NCI-H1417 (cell line): ENCODE data around the gene ABCD1.
A peak's percentile ranks its signal among the peaks of the same experiment; 100 is the strongest.

ENCODE experiments used
- DNase-seq, 3 experiments: peaks; one replicate each; lab custom pipeline; 2025; lab: John Stamatoyannopoulos, UW

ABCD1 gene

DNA sequence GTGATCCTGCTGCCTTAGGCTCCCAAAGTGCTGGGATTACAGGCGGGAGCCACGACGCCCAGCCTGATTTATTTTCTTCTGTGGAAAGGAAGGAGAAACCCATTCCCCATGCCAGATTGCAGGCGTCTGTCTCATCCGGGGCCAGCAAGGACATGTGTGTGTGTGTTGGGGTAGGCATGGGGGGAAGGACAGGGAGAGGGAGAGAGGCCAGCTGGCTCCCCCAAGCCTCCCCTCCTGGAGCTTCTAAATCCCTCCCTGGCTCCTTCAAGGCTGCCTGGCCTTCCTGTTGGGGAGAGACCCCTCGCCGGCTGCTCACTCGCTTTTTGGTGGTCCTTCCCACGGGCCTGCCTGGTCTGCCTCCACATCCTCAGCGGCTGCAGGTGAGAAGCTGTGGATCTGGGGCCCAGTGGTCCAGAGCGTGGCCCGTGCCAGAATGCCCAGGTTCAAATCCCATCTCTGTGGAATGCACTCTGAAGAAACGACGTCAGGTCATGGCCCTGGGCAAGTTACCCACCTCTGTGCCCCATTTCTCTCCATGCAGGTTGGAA is 38.0 kb downstream of the ABCD1 start:
- DNase-seq = no peak

DNA sequence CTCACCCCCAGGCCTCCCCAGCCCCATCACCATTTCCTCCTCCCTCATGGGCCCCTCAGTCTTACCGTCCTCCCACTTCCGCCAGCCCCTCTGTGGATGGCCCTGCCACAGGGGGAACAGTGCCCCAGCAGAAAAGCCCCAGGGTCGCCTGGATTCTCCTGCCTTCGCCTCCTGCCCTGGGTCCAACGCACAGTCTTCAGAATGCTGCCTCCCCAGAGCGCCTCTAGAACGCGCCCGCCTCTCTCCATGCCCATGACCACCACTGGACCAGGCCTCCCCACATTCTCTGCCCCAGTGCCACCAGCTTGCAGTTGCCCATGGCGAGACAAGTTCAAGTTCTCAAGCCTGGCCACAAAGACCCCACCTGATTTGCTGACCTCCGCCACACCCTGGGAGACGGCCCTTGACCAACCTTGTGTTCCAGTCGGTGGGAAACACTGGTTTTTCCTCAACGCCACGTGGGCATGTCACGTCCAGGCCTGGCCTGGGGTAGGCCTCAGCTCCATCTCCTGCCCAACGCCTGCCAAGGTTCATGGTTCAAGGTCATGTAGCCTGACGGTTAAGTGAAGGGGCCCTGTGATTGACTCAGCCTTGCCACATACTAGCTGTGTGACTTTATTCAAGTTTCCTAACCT is 38.8 kb downstream of the ABCD1 start:
- no peak for DNase-seq

DNA sequence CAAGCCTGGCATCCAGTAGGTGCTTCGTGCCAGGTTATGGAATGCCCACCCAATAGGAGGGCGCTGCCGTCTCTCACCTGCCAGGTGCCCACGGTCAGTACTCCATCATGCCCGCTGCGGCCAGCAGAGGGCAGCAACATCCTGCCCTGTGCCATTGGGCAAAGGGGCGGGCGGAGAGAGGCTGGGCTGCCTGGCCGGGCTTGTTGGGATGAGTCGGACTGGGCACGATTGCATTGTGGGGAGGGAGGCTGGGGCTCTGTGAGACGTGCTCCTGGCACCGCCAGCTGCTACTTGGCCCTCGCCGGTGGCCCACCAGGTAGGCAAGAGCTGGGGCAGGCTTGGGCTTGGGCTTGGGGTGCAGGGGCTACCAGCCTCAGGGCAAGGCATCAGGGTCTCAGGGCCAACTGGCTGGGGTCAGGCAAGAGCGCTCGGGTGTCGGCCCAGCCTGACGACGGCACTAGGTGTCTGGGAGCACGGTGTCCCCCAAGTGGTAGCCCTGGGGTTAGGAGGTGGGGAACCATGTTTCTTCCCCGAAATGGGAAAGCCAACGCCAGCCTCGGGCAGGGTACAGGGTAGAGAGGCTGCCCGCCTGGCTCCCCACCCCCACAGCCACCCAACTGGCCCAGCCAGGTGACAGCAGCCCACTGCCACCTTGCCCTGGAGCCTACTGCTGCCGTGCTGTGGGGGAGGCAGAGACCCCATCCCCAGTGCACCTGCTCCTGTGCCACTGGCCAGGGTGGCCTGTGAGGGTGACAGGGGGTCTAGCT is 39.5 kb downstream of the ABCD1 start, which contains the start of gene PLXNB3:
Gene PLXNB3 (plus strand): TSS at position 261 of the 767 bp plus-strand sequence. CDS start 1,287 bp downstream, outside the sequence.
- peak; percentile 73 to 92 (median 86) for DNase-seq

DNA sequence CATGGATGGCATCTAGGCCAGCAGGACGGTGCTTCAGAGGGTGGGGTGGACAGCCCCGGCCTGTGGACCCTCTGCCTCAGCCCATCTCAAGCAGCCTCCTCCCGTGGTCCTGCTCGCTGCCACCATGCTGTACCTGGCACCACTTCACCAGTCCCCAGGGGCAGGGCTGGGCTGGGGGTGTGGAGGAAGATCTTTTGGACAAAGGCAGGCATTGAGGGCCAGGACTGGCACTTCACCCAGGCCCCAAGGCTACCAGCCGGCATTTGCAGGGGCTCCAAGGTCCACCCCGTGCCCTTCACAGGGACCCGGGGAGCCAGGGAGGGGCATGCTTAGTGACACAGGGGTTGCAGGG is 40.1 kb downstream of the ABCD1 start:
- DNase-seq = no peak

DNA sequence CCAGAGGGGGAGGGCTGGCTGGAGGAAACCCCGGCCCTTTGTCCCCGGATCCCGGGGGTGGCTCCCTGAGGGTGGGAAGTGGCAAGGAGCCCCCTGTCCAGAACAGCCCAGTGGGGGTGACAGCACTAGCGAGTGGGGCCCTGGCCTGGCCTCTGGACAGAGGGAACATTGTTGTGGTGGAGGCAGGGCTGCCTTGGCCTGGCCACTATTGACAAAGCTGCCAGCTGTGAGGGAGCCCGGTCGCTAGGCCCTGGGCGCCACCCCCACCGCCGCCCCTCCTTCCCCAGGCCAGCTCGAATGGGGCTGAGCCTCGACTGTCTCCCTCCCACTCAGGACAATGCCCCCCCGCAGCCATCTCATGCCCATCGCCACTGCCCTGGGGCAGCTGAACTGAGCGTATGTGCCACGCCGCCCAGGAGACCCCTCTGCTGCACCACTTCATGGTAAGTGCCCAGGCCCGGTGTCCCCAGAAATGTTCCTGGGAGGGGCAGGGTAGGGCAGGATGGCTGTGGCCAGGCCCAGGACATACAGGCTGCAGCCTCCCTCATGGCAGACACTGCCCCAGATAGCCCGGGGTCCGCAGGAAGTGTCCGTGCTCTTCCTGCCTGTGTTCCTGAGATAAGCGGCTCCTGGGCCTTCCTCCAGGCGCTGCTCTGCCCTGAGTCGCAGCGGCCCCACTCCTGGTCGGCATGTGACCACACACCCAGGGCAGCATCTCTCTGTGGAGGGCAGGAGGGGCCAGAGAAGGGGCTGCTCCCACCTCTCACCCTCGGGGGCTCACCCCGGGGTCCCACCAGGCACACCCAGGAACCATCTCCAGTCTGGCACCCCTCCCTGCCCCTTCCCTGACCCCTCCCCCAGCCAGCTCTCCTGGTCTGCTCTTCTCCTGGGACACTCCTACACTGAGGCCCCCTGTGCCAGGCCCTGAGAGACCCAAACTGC is 40.8 kb downstream of the ABCD1 start:
- DNase-seq = no peak

DNA sequence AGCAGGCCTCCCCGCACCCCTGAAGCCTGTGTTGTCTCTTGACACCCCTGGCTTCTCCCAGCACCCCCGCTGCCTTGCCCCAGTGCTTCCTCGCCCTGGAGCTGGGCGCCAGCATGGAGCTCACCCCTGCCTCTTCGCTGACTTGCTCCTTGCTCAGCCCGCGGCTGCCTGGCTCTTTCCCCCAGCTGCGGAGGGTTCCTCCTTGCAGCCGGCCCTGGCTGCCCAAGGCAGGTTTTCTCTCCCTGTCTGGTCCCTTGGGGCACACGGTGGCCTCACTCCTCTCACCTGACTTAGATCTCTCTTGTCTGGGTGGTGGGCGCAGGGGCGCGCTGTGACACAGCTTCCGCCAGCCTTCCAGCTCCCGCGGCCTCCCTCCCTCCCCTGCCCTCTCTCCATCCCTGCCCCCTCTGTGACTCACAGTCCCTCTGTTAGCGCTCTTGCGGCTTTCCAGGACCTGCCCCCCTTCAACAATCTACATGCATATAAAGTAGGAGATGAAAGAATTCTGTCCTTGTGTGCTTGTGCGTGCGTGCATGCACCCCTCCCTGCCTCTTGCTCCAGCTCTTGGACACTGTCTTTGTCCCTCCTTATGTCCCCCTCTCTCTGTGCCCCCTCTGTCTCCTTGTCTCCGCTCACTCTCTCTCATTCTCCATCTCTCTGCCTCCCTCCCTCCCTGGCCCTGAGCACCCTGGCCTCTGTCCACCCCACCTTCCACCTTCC is 41.6 kb downstream of the ABCD1 start:
- DNase-seq = peak in 2 of 3 experiments; percentile 32 to 58

DNA sequence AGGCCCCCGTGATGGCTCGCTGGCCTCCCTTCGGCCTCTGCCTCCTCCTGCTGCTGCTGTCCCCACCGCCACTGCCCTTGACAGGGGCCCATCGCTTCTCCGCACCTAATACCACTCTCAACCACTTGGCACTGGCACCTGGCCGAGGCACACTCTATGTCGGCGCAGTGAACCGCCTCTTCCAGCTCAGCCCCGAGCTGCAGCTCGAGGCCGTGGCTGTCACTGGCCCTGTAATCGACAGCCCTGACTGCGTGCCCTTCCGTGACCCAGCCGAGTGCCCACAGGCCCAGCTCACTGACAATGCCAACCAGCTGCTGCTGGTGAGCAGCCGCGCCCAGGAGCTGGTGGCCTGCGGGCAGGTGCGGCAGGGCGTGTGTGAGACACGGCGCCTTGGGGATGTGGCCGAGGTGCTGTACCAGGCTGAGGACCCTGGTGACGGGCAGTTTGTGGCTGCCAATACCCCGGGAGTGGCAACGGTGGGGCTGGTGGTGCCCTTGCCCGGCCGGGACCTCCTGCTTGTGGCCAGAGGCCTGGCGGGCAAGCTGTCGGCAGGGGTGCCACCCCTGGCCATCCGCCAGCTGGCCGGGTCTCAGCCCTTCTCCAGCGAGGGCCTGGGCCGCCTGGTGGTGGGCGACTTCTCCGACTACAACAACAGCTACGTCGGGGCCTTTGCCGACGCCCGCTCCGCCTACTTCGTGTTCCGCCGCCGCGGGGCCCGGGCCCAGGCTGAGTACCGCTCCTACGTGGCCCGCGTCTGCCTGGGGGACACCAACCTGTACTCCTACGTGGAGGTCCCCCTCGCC is 42.4 kb downstream of the ABCD1 start:
- DNase-seq = peak in 1 of 3 experiments; percentile 43

DNA sequence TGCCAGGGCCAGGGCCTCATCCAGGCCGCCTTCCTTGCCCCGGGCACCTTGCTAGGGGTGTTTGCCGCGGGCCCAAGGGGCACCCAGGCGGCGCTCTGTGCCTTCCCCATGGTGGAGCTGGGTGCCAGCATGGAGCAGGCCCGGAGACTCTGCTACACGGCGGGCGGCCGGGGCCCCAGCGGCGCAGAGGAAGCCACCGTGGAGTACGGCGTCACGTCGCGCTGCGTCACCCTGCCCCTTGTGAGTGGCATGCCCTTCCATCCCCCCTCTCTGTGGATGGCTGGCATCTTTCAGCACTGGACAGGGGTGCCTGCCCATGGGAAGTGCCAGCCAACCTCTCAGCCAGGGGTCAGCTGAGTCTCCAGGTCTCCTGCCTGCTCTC is 43.0 kb downstream of the ABCD1 start:
- no peak for DNase-seq

DNA sequence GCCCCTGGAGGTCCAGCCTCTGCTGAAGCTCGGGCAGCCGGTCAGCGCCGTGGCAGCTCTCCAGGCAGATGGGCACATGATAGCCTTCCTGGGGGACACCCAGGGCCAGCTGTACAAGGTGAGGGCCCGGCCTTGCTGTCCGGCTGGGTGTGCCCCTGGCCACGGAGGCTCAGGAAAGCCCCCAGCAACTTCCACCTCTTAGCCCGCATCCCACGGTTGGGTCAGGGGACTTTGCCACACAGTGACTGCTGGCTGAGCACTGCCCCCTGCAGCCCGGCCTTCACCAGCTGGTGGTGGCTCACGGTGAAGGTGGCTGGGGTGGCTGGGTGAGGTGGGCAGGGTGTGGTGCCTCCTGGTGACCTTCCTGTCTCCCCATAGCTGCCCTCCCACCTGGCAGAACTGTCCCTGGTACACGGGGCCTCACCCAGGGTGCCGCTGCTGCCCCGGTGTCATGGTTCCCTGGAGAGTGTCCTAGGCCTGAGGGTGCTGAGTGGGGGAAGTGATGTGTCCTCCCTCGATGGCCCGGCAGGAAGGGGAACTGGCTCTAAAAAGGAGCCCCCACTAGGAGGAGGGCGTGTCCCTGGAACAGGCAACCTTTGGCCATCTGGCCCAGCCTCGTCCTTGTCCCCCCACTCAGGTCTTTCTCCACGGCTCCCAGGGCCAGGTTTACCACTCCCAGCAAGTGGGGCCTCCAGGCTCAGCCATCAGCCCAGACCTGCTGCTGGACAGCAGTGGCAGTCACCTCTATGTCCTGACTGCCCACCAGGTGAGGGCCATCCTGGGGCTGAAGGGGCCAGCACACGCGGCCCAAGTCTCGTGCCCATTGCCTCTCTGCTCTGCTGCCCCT is 43.9 kb downstream of the ABCD1 start:
- DNase-seq = no peak

DNA sequence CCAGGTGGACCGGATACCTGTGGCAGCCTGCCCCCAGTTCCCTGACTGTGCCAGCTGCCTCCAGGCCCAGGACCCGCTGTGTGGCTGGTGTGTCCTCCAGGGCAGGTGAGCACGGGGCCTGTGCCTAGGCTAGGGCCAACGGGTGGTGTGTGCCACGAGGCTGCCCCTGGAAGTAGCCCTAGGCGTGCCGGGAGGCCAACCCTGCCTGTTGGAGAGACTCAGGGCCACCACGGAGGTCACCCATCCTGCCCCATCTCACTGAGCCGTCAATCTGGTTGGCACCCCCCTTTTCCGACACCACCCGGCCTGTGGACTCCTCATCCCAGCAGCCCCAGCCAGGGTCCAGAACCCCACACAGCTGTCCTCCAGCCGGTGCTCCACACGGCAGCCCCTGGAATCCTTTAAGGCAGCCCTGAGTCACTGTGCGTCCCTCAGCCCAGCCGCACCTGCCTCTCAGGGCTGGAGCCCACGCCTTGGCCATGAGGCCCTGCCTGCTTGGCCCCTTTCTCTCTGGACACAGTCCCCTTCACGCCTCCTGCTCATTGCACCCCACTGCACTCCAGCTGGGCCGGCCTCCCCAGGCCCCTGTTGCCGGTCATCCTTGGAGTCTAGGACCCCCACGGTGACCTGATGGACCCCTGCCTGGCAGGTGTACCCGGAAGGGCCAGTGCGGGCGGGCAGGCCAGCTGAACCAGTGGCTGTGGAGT is 44.7 kb downstream of the ABCD1 start:
- no peak for DNase-seq

DNA sequence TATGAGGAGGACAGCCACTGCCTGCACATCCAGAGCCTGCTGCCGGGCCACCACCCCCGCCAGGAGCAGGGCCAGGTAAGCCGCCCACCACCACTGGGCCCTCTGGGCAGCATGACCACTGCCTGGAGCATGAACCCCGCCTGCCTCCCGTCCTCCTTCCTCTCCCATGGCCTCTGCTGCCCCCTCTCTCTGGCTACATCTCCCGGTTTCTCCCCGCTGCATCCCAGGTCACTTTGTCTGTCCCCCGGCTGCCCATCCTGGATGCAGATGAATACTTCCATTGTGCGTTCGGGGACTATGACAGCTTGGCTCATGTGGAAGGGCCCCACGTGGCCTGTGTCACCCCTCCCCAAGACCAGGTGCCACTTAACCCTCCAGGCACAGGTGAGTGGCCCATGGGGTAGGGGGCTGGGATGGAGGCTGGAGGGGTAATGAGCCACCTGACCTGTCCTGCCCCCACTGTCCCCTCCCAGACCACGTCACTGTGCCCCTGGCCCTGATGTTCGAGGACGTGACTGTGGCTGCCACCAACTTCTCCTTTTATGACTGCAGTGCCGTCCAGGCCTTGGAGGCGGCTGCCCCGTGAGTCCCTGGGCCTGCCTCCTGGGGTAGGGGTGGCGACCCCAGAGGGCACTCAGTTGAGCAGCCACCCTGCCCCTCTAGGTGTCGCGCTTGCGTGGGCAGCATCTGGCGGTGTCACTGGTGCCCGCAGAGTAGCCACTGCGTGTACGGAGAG is 45.4 kb downstream of the ABCD1 start:
- no peak for DNase-seq

DNA sequence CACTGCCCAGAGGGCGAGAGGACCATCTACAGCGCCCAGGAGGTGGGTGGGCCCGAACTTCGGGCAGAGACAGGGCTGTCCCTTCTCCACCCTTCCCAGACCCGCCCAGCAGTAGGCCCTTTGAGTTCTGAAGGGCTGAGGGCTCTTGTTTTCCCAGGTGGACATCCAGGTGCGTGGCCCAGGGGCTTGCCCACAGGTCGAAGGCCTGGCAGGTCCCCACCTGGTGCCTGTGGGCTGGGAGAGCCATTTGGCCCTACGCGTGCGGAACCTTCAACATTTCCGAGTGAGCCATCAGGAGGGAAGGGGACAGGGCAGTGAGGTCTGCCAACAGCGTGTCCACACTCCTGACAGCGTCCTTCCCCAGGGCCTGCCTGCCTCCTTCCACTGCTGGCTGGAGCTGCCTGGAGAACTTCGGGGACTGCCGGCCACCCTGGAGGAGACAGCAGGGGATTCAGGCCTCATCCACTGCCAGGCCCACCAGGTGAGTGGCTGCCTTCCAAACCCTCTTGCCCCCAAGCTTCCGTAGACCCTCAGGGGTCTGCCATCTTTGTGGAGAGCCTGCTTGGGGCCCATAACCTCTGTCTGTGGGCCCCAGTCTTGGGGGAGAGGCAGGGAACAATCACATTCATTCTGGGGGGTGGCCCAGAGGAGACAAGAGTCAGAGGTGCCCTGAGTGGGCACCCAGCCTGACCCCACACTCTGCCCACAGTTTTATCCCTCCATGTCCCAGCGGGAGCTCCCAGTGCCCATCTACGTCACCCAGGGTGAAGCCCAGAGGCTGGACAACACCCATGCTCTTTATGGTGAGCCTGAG is 46.2 kb downstream of the ABCD1 start:
- DNase-seq = no peak

DNA sequence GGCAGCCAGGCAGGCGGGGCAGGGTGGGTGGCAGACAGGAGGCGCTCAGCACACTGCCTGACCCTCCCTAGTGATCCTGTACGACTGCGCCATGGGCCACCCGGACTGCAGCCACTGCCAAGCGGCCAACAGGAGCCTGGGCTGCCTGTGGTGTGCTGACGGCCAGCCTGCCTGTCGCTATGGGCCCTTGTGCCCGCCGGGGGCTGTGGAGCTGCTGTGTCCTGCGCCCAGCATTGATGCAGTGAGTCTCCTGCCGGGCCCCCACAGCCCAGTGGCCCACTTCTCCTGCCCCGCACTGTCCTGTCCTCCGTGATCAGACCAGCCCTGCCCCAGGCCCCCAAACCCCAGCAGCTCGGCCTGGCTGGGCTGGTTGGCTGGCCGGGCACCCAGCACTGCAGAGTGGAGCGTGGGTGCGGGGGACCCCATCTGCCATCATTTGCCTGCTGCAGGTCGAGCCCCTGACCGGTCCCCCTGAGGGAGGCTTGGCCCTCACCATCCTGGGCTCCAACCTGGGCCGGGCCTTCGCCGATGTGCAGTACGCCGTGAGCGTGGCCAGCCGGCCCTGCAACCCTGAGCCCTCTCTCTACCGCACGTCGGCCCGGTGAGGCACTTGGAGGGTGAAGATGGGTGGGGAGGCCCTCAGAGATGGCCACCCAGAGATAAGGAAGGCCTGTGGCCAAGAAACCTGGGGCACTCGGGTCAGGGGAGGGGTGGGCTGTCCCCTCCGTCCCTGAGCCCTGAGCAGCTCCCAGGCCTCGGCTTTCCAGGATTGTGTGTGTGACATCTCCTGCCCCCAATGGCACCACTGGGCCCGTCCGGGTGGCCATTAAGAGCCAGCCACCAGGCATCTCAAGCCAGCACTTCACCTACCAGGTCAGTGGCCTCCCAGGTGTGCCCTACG is 47.0 kb downstream of the ABCD1 start:
- no peak for DNase-seq

DNA sequence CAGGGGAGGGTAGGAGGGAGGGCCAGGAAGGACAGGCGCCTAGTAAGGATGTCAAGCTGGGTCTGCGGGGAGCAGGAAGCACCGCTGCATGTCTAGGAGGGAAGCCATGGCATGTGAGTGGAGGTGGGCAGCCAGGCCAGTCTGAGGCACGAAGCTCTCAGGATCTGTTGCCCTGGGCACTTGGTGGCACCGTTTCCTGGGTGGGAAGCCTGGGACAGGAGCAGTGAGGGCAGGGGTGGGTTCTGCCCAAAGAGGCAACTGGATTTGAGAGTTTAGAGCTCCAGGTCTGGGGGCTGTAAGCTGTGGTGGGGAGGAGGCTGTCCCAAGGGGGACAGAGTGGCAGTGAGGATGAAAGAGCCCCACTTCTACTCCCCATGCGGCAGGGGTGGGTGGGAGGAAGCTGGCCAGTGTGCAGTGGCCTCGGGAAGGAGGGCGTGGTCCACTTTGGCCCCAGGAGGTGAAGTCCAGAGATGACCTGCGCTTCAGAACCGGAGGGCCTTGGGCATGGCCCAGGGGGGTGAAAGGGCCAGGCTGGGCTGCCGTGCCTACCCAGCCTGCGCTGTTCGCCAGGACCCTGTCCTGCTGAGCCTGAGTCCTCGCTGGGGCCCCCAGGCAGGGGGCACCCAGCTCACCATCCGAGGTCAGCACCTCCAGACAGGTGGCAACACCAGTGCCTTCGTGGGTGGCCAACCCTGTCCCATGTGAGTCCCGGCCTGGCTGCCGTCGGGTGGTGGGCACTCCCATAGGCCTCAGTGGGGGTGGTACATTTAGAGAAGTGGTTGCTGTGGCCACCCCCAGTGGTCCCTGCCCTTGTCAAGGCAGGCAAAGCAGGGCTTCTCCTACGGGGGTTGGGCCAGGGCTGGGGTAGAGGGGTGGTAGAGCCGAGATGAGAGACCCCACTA is 47.9 kb downstream of the ABCD1 start:
- DNase-seq = no peak

DNA sequence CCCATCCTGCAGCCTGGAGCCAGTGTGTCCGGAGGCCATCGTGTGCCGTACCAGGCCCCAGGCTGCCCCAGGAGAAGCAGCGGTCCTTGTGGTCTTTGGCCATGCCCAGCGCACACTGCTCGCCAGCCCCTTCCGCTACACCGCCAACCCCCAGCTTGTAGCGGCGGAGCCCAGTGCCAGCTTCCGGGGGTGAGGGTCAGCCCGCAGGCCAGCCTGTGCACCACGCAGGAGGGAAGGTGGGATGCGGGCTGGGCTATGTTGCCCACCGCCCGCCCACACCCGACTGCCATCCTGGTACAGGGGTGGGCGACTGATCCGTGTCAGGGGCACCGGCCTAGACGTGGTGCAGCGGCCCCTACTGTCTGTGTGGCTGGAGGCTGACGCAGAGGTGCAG is 48.6 kb downstream of the ABCD1 start:
- DNase-seq = no peak
